ENCODE results near the gene SOX18. TPM values are rescaled to one million over a fixed set of nuclear protein-coding genes. Genes with fewer than 3 reads are reported as not detected.

SOX18 gene
- total and polyA plus RNA-seq, 7 experiments from 2014 or later: 0.20 to 1.7 TPM; not detected in 5

GRCh38 chr20:64063389-64064144 is 14.1 kb upstream of the SOX18 start:
- peaks cover 0 to 5% (median 0%) of the 10 kb centered on the region in 5 donors for H3K36me3 Mint-ChIP-seq
- ATAC-seq: no peak
- intact Hi-C loops (cut with micrococcal nuclease): loop anchor here (1.0 to 10.0 kb wide), 13 partner anchors 14 to 847 kb away; partner anchors contain the start of genes ARFRP1 (in 2 of the 2), DNAJC5 (in 2 of the 2), PRPF6 (in 2 of the 2) and UCKL1 (in 2 of the 2)
- Histone ChIP-seq H3K4me3 (ENCODE audit: low read length) (peak overlapping the region; percentile 56), H3K36me3 (ENCODE audit: control insufficient read depth in 2 of 3, insufficient read depth in 3 of 3, low read length in 3 of 3) (no peaks in the 10 kb centered on the region), H3K27ac (ENCODE audit: low read depth, low read length) (peak overlapping the region; percentile 74), H3K4me1 (ENCODE audit: control insufficient read depth in 2 of 2, insufficient read depth in 2 of 2, low read length in 2 of 2) (peaks cover 23 to 38% of the 10 kb centered on the region in 2 donors), H3K27me3 (ENCODE audit: control insufficient read depth in 2 of 2, insufficient read depth in 2 of 2, low read length in 2 of 2) (no peaks in the 10 kb centered on the region), H3K9me3 (ENCODE audit: control insufficient read depth in 2 of 3, low read length in 3 of 3) (no peaks in the 10 kb centered on the region)
- H3K4me1 Mint-ChIP-seq: peaks cover 30 to 55% (median 41%) of the 10 kb centered on the region in 7 donors
- peak in 1 of 9 donors; percentile 66 for DNase-seq
- no peaks in the 10 kb centered on the region for H3K27me3 Mint-ChIP-seq
- H3K27ac Mint-ChIP-seq: peak overlapping the region; percentile 69 to 95 (median 79)
- peak overlapping the region; percentile 83 to 95 (median 88) for H3K4me3 Mint-ChIP-seq
- ChIA-PET CTCF (interaction anchor here (1.4 kb wide), 1 partner anchor 25 kb away, joined by 7 read pairs; no protein-coding TSS in a partner anchor), POLR2A (interaction anchor here (0.6 to 7.1 kb wide), 12 partner anchors 8 to 856 kb away, joined by 3 to 83 read pairs (median 4); partner anchors contain the start of genes ARFRP1, OPRL1, RGS19 and UCKL1)
- H3K9me3 Mint-ChIP-seq: no peaks in the 10 kb centered on the region

DNA sequence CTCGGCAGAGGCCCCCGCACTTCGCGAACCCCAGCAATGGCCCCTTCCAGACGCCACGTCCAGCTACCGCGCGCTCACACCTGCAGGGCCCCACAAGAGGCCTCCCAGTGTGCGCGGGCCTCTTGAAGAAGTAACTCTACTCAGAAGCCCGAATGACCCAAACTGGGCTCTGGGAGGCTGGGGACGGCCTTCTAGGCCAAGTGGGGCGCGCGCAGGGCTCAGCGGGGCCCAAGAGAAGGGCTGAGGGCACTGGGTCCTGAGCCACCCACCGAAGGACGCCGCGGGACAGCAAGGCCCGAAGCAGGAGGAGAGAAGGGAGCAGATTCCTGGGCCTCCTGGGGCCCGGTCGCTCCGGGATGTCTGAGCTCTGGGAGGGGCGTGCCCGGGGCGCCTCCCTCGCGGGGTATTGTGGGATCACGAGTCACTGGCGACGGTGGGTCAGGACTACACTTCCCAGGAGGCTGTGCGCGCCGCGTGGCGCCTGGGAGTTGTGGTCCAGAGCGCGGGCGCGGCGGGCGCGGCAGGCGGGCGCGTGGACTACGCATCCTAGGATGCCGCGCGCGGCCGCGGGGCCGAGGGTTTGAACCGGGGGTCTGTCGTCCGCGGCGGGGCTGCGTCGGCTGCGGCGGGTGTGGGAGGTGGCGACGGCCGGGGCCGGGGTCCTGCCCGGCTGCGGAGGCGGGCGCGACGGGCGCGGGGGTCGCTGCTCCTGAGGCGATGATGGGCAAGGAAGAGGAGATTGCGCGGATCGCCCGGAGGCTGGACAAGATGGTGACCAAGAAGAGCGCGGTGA is 13.4 kb upstream of the SOX18 start, which contains the start of gene TCEA2:
TCEA2 (plus strand) TSS at position 603 of the 793 bp plus-strand sequence; CDS start at position 718, 115 bp downstream.
- H3K36me3 ChIP-seq (ENCODE audit: control insufficient read depth in 2 of 3, insufficient read depth in 3 of 3, low read length in 3 of 3): no peaks in the 10 kb centered on the region
- ChIA-PET POLR2A (interaction anchor here (0.6 to 7.1 kb wide), 11 partner anchors 8 to 541 kb away, joined by 3 to 83 read pairs (median 5); partner anchors contain the start of genes ARFRP1, OPRL1, PRPF6 and RGS19), CTCF (interaction anchor here (1.0 to 1.4 kb wide), 4 partner anchors 24 to 82 kb away, joined by 3 to 7 read pairs (median 4); partner anchors contain the start of gene PRPF6)
- Mint-ChIP-seq H3K27me3 (no peaks in the 10 kb centered on the region), H3K36me3 (peaks cover 0 to 5% (median 0%) of the 10 kb centered on the region in 5 donors), H3K27ac (peak within 1 kb of the TSS; percentile 69 to 95 (median 79)), H3K4me1 (peaks cover 30 to 54% (median 37%) of the 10 kb centered on the region in 7 donors), H3K9me3 (no peaks in the 10 kb centered on the region), H3K4me3 (peak within 1 kb of the TSS; percentile 83 to 95 (median 88))
- DNase-seq (peak; percentile 85 to 95 (median 90)), ATAC-seq (peak; percentile 97)
- no peaks in the 10 kb centered on the region for H3K27me3 ChIP-seq (ENCODE audit: control insufficient read depth in 2 of 2, insufficient read depth in 2 of 2, low read length in 2 of 2)
- peak within 1 kb of the TSS; percentile 74 for H3K27ac ChIP-seq (ENCODE audit: low read depth, low read length)
- H3K9me3 ChIP-seq (ENCODE audit: control insufficient read depth in 2 of 3, low read length in 3 of 3): no peaks in the 10 kb centered on the region
- H3K4me1 ChIP-seq (ENCODE audit: control insufficient read depth in 2 of 2, insufficient read depth in 2 of 2, low read length in 2 of 2): peaks cover 23 to 40% of the 10 kb centered on the region in 2 donors
- intact Hi-C loops (cut with micrococcal nuclease): loop anchor here (1.0 to 10.0 kb wide), 14 partner anchors 15 to 846 kb away; partner anchors contain the start of genes ARFRP1 (in 2 of the 2), DNAJC5 (in 2 of the 2), PRPF6 (in 2 of the 2) and UCKL1 (in 2 of the 2)
- peak within 1 kb of the TSS; percentile 56 for H3K4me3 ChIP-seq (ENCODE audit: low read length)

GRCh38 chr20:64062276-64062595 is 12.8 kb upstream of the SOX18 start:
- intact Hi-C loops (cut with micrococcal nuclease): loop anchor here (1.0 to 10.0 kb wide), 7 partner anchors 17 to 845 kb away; partner anchors contain the start of genes ABHD16B (in 1 of the 2), ARFRP1 (in 1 of the 2), DNAJC5 (in 1 of the 2) and PTK6 (in 1 of the 2)

DNA sequence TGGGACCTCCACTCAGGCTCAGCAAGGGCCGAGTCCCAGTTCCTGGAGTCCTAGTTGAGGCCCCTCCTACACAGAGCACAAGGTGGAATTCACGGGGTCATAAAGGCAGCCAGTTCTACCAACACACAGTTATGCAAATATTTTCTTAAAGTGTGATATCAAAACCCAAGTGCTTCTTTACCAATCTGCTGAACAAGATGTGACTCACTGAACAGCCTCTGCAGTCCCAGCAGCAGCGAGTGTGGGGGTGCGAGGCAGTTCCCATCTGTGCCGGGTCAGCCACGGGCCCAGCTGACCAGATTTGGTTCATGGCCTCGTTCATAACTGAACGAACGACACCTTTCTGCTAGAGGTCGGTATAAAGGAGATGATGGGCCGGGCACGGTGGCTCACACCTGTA is 9.1 kb upstream of the SOX18 start:
- Histone ChIP-seq H3K9me3 (ENCODE audit: control insufficient read depth in 2 of 3, low read length in 3 of 3) (no peaks in the 10 kb centered on the region), H3K4me3 (ENCODE audit: low read length) (no peak overlapping the region), H3K27ac (ENCODE audit: low read depth, low read length) (no peak overlapping the region), H3K36me3 (ENCODE audit: control insufficient read depth in 2 of 3, insufficient read depth in 3 of 3, low read length in 3 of 3) (no peaks in the 10 kb centered on the region), H3K27me3 (ENCODE audit: control insufficient read depth in 2 of 2, insufficient read depth in 2 of 2, low read length in 2 of 2) (no peaks in the 10 kb centered on the region), H3K4me1 (ENCODE audit: control insufficient read depth in 2 of 2, insufficient read depth in 2 of 2, low read length in 2 of 2) (peaks cover 0 to 16% of the 10 kb centered on the region in 2 donors)
- H3K27ac Mint-ChIP-seq: peak overlapping the region in 2 of 9 donors; percentile 15 to 55
- ChIA-PET CTCF (interaction anchor here (4.3 kb wide), 1 partner anchor 19 kb away, joined by 54 read pairs; no protein-coding TSS in a partner anchor), POLR2A (interaction anchor here (1.8 kb wide), 1 partner anchor 78 kb away, joined by 6 read pairs; the partner anchor contains the start of gene PRPF6)
- no peak for DNase-seq
- H3K27me3 Mint-ChIP-seq: peaks cover 0 to 3% (median under 1%) of the 10 kb centered on the region in 5 donors
- intact Hi-C loops (cut with micrococcal nuclease): loop anchor here in 1 of 2 donors (5.0 kb wide), 1 partner anchor 521 kb away; the partner anchor contains the start of gene PTK6
- peak overlapping the region in 3 of 10 donors; percentile 9 to 85 (median 81) for H3K4me3 Mint-ChIP-seq
- H3K4me1 Mint-ChIP-seq: peaks cover under 1 to 30% (median 11%) of the 10 kb centered on the region in 7 donors
- peaks cover 0 to 2% (median 0%) of the 10 kb centered on the region in 5 donors for H3K36me3 Mint-ChIP-seq
- no peak for ATAC-seq
- no peaks in the 10 kb centered on the region for H3K9me3 Mint-ChIP-seq

More at GRCh38 chr20:64062276-64062595, 12.8 kb upstream of the SOX18 start:
- Histone ChIP-seq H3K9me3 (ENCODE audit: control insufficient read depth in 2 of 3, low read length in 3 of 3) (no peaks in the 10 kb centered on the region), H3K27me3 (ENCODE audit: control insufficient read depth in 2 of 2, insufficient read depth in 2 of 2, low read length in 2 of 2) (no peaks in the 10 kb centered on the region), H3K27ac (ENCODE audit: low read depth, low read length) (peak overlapping the region; percentile 74), H3K36me3 (ENCODE audit: control insufficient read depth in 2 of 3, insufficient read depth in 3 of 3, low read length in 3 of 3) (no peaks in the 10 kb centered on the region), H3K4me1 (ENCODE audit: control insufficient read depth in 2 of 2, insufficient read depth in 2 of 2, low read length in 2 of 2) (peaks cover 23 to 46% of the 10 kb centered on the region in 2 donors), H3K4me3 (ENCODE audit: low read length) (peak overlapping the region; percentile 56)
- ChIA-PET CTCF (interaction anchor here (1.0 to 1.4 kb wide), 4 partner anchors 24 to 81 kb away, joined by 3 to 7 read pairs (median 4); partner anchors contain the start of gene PRPF6), POLR2A (interaction anchor here (1.0 to 7.1 kb wide), 11 partner anchors 8 to 541 kb away, joined by 4 to 83 read pairs (median 5); partner anchors contain the start of genes ARFRP1, OPRL1, PRPF6 and RGS19)
- ATAC-seq: no peak
- Mint-ChIP-seq H3K36me3 (peaks cover 0 to 4% (median 0%) of the 10 kb centered on the region in 5 donors), H3K9me3 (no peaks in the 10 kb centered on the region), H3K4me1 (peaks cover 28 to 53% (median 38%) of the 10 kb centered on the region in 7 donors), H3K27ac (peak overlapping the region in 1 of 9 donors; percentile 45), H3K27me3 (no peaks in the 10 kb centered on the region), H3K4me3 (peak overlapping the region in 7 of 10 donors; percentile 21 to 95 (median 83))
- DNase-seq: no peak

DNA sequence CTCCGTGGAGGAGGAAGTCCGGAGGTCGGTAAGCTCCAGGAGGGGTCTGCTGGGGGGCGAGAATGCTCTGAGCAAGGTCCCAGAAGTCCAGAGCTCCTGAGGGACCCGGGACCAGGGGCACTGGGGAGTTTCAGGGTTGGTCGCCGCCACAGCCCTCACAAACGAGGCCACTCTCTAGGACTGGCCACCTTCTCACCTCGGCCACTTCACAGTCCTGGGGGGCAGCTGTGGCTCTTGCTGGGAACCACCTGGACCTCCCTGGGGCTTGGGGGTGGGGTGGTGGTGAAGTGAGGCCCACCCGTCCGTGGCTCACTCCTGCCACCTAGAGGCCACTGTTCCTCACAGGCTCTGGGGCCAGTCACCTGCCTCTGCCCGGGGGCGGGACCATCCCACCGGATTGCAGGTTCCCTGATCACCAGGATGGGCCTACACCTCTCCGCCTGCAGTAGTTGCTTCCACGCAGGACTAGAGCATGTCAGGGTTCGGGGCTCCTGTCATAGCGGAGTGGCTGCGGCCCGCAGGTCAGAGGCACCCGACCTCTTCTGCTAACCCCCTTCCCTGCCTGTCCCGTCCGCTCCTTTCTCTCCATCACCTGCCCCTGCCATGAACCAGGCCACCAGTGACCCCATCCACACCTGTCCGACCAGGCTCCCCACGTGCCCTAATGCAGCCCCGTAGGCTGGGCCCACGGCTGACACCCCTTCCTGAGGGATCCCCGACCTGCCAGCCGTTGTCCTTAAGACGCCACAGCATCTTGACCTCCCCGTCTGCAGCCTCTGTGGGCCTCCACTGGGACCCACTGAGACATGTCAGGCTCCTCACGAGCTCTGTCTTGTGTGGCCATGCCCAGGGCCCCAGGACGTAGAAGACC is 8.4 kb upstream of the SOX18 start:
- peaks cover 0 to 15% of the 10 kb centered on the region in 2 donors for H3K4me1 ChIP-seq (ENCODE audit: control insufficient read depth in 2 of 2, insufficient read depth in 2 of 2, low read length in 2 of 2)
- POLR2A ChIA-PET: interaction anchor here (0.7 to 1.9 kb wide), 5 partner anchors 17 to 77 kb away, joined by 3 to 23 read pairs (median 3); partner anchors contain the start of gene PRPF6
- Mint-ChIP-seq H3K27me3 (peaks cover 4 to 8% (median 5%) of the 10 kb centered on the region in 5 donors), H3K36me3 (peaks cover 0 to 2% (median 0%) of the 10 kb centered on the region in 5 donors), H3K4me3 (peak overlapping the region; percentile 52 to 85 (median 72)), H3K27ac (peak overlapping the region in 7 of 9 donors; percentile 14 to 82 (median 52)), H3K9me3 (no peaks in the 10 kb centered on the region), H3K4me1 (peaks cover 0 to 30% (median 11%) of the 10 kb centered on the region in 7 donors)
- no peaks in the 10 kb centered on the region for H3K27me3 ChIP-seq (ENCODE audit: control insufficient read depth in 2 of 2, insufficient read depth in 2 of 2, low read length in 2 of 2)
- H3K9me3 ChIP-seq (ENCODE audit: control insufficient read depth in 2 of 3, low read length in 3 of 3): no peaks in the 10 kb centered on the region
- H3K4me3 ChIP-seq (ENCODE audit: low read length): peak overlapping the region; percentile 16
- ATAC-seq (peak; percentile 89), DNase-seq (peak; percentile 55 to 86 (median 69))
- intact Hi-C loops (cut with micrococcal nuclease): loop anchor here (1.0 to 5.0 kb wide), 6 partner anchors 9 to 521 kb away; partner anchors contain the start of genes PTK6 (in 1 of the 2) and SOX18 (in 1 of the 2)
- CTCF ChIA-PET: interaction anchor here (0.5 to 4.3 kb wide), 10 partner anchors 11 to 532 kb away, joined by 3 to 54 read pairs (median 3); partner anchors contain the start of genes C20orf204 and PRPF6
- H3K27ac ChIP-seq (ENCODE audit: low read depth, low read length): peak overlapping the region; percentile 43
- H3K36me3 ChIP-seq (ENCODE audit: control insufficient read depth in 2 of 3, insufficient read depth in 3 of 3, low read length in 3 of 3): no peaks in the 10 kb centered on the region

All from naive thymus-derived CD4-positive, alpha-beta T cell (primary cell).